Measurements from ENCODE around the gene PRKD1. TPM values are rescaled to one million over a fixed set of nuclear protein-coding genes. Genes with fewer than 3 reads are reported as not detected.
"Not testable (repeated sequence)": the region's sequence is repeated elsewhere in the genome, so short reads cannot be mapped to it uniquely, and the experiment has no call there.

Gene PRKD1
- total and polyA plus RNA-seq, 2 experiments from 2014 or later = 7.5 to 16.5 TPM

DNA sequence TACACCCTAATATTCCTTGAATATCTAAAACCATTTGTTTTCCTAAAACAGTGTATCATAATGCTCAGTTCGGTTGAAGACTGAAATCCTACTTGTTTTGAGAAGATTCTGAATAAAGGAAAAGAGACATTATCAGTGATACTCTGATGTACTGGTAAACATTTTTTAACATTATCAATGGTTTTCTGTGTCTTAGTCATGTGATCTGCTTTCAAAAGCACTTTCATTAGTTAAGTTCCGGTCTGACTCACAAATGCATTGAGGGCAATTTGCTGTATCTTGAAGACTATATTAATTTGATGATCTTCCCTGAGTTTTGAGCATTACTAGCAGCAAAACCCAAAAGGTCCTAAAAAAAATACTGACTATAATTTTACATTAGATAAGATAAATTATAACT lies 145.6 kb downstream of the PRKD1 start:
- Histone ChIP-seq H3K36me3 (replicated peaks; ENCODE audit: insufficient read depth, low read depth) (no peaks in the 10 kb centered on the region), H3K27me3 (no peaks in the 10 kb centered on the region), H2AFZ (no peak overlapping the region), H4K20me1 (ENCODE audit: insufficient read depth, poor library complexity, severe bottlenecking) (no peaks in the 10 kb centered on the region), H3K9me2 (replicated peaks; ENCODE audit: insufficient read depth) (no peaks in the 10 kb centered on the region), H3K4me3 (no peak overlapping the region), H3K4me2 (no peak overlapping the region), H3K27ac (no peak overlapping the region), H3K79me2 (no peaks in the 10 kb centered on the region), H3K4me1 (ENCODE audit: insufficient read depth) (no peaks in the 10 kb centered on the region), H3K9me3 (ENCODE audit: low read depth) (no peaks in the 10 kb centered on the region)
- no peak for DNase-seq (ENCODE audit: low spot score)
- TF ChIP-seq EZH2 (IDR thresholded peaks at IDR 0.05; ENCODE audit: borderline replicate concordance) = no peak
- no peak for TF ChIP-seq EZH2phosphoT487 (IDR thresholded peaks at IDR 0.05; ENCODE audit: low read depth, severe bottlenecking, unreplicated experiment)
- TF ChIP-seq, protein P1, sequence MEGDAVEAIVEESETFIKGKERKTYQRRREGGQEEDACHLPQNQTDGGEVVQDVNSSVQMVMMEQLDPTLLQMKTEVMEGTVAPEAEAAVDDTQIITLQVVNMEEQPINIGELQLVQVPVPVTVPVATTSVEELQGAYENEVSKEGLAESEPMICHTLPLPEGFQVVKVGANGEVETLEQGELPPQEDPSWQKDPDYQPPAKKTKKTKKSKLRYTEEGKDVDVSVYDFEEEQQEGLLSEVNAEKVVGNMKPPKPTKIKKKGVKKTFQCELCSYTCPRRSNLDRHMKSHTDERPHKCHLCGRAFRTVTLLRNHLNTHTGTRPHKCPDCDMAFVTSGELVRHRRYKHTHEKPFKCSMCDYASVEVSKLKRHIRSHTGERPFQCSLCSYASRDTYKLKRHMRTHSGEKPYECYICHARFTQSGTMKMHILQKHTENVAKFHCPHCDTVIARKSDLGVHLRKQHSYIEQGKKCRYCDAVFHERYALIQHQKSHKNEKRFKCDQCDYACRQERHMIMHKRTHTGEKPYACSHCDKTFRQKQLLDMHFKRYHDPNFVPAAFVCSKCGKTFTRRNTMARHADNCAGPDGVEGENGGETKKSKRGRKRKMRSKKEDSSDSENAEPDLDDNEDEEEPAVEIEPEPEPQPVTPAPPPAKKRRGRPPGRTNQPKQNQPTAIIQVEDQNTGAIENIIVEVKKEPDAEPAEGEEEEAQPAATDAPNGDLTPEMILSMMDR (IDR thresholded peaks at IDR 0.05; ENCODE audit: poor library complexity) = no peak
- 96% methylated on average over 2 of the region's 2 CpGs for WGBS (ENCODE audit: low lambda C conversion rate, missing lambda C conversion rate)

DNA sequence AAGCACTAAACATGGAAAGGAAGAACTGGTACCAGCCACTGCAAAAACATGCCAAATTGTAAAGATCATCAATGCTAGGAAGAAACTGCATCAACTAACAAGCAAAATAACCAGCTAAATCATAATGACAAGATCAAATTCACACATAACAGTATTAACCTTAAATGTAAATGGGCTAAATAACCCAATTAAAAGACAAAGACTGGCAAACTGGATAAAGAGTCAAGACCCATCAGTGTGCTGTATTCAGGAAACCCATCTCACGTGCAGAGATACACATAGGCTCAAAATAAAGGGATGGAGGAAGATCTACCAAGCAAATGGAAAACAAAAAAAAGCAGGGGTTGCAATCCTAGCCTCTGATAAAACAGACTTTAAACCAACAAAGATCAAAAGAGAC lies 150.5 kb downstream of the PRKD1 start:
- not testable (repeated sequence) for DNase-seq (ENCODE audit: low spot score); H3K9me3 ChIP-seq (ENCODE audit: low read depth); H3K4me3 ChIP-seq; H3K27ac ChIP-seq; H3K27me3 ChIP-seq; H4K20me1 ChIP-seq (ENCODE audit: insufficient read depth, poor library complexity, severe bottlenecking); H3K36me3 ChIP-seq (replicated peaks; ENCODE audit: insufficient read depth, low read depth); H3K79me2 ChIP-seq; H3K9me2 ChIP-seq (replicated peaks; ENCODE audit: insufficient read depth); H3K4me2 ChIP-seq; H2AFZ ChIP-seq; H3K4me1 ChIP-seq (ENCODE audit: insufficient read depth)
- 100% methylated on average over 1 of the region's 1 CpG for WGBS (ENCODE audit: low lambda C conversion rate, missing lambda C conversion rate)

DNA sequence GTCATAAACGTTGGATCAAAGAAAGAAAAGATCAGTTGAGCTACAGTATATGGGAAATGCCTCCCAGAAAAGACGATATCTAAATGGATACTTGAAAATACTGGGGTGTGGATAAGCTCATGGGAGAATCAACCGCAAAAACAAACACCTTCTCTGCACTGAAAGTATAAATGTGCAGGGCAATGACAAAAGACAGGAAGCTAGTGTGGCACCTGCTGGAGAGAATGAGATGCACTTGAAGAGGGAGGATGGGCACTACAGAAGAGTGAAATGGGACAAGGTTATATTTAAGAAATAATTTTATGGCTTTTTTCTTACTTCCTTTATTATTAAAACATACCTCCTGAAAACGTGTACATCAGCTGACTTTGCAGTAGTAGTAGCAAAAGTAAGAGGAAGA lies 153.7 kb downstream of the PRKD1 start:
- Histone ChIP-seq H3K9me2 (replicated peaks; ENCODE audit: insufficient read depth) (no peaks in the 10 kb centered on the region), H3K4me2 (no peak overlapping the region), H3K79me2 (no peaks in the 10 kb centered on the region), H3K36me3 (replicated peaks; ENCODE audit: insufficient read depth, low read depth) (no peaks in the 10 kb centered on the region), H3K27ac (no peak overlapping the region), H3K4me3 (no peak overlapping the region), H4K20me1 (ENCODE audit: insufficient read depth, poor library complexity, severe bottlenecking) (peaks cover 4% of the 10 kb centered on the region), H3K4me1 (ENCODE audit: insufficient read depth) (no peaks in the 10 kb centered on the region), H3K27me3 (no peaks in the 10 kb centered on the region), H2AFZ (no peak overlapping the region), H3K9me3 (ENCODE audit: low read depth) (no peaks in the 10 kb centered on the region)
- TF ChIP-seq EZH2 (IDR thresholded peaks at IDR 0.05; ENCODE audit: borderline replicate concordance) (no peak), EZH2phosphoT487 (IDR thresholded peaks at IDR 0.05; ENCODE audit: low read depth, severe bottlenecking, unreplicated experiment) (no peak)
- TF ChIP-seq, protein P1 (IDR thresholded peaks at IDR 0.05; ENCODE audit: poor library complexity) = no peak
- WGBS (ENCODE audit: low lambda C conversion rate, missing lambda C conversion rate) = 79% methylated on average over 4 of the region's 4 CpGs
- no peak for DNase-seq (ENCODE audit: low spot score)

DNA sequence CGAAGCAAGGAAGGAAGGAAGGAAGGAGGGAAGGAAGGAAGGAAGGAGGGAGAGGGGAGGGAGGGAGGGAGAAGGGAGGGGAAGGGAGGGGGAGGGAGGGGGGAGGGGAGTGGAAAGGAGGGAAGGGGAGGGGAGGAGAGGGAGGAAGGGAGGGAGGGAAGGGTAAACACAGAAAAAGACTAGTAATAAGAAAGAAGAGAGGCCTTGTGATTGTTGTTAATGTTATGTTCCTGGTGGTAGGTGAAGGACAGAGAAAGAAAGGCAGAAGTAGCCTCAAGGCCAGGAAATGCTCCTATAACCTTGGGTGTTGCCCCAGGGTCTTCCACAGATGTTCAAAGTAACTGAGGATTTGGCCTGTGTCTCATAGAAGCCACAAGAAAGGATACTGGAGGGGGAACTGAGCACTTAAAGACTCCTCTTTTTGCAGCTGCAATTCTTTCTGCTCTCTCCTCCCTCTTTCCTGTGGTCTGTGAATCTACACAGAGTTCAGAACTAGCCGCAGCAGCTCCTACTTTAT lies 164.2 kb downstream of the PRKD1 start:
- Histone ChIP-seq H2AFZ (no peak overlapping the region), H3K36me3 (replicated peaks; ENCODE audit: insufficient read depth, low read depth) (no peaks in the 10 kb centered on the region), H3K27ac (no peak overlapping the region), H3K79me2 (no peaks in the 10 kb centered on the region), H3K4me1 (ENCODE audit: insufficient read depth) (no peaks in the 10 kb centered on the region), H3K4me3 (no peak overlapping the region), H3K9me3 (ENCODE audit: low read depth) (no peaks in the 10 kb centered on the region), H3K4me2 (no peak overlapping the region), H4K20me1 (ENCODE audit: insufficient read depth, poor library complexity, severe bottlenecking) (no peaks in the 10 kb centered on the region), H3K27me3 (no peaks in the 10 kb centered on the region), H3K9me2 (replicated peaks; ENCODE audit: insufficient read depth) (no peaks in the 10 kb centered on the region)
- WGBS (ENCODE audit: low lambda C conversion rate, missing lambda C conversion rate) = 90% methylated on average over 2 of the region's 2 CpGs
- TF ChIP-seq EZH2phosphoT487 (IDR thresholded peaks at IDR 0.05; ENCODE audit: low read depth, severe bottlenecking, unreplicated experiment) (no peak), EZH2 (IDR thresholded peaks at IDR 0.05; ENCODE audit: borderline replicate concordance) (no peak)
- TF ChIP-seq, protein P1 (IDR thresholded peaks at IDR 0.05; ENCODE audit: poor library complexity) = no peak
- DNase-seq (ENCODE audit: low spot score) = no peak

All from hepatocyte (in vitro differentiated cells).